ENCODE measurements around the gene GFRA4.

GRCh38 chr20:3694864-3695263, 31.7 kb upstream of the GFRA4 start:
- no peak for TF ChIP-seq EZH2 (IDR thresholded peaks at IDR 0.05; ENCODE audit: borderline replicate concordance)
- no peak for TF ChIP-seq CTCF (IDR thresholded peaks at IDR 0.05; ENCODE audit: poor library complexity)
- TF ChIP-seq EZH2phosphoT487 (IDR thresholded peaks at IDR 0.05; ENCODE audit: low read depth, severe bottlenecking, unreplicated experiment), result no peak
